Measurements from ENCODE around the gene CAPN5.
"Not testable (repeated sequence)": the region's sequence is repeated elsewhere in the genome, so short reads cannot be mapped to it uniquely, and the experiment has no call there.

Gene CAPN5

DNA sequence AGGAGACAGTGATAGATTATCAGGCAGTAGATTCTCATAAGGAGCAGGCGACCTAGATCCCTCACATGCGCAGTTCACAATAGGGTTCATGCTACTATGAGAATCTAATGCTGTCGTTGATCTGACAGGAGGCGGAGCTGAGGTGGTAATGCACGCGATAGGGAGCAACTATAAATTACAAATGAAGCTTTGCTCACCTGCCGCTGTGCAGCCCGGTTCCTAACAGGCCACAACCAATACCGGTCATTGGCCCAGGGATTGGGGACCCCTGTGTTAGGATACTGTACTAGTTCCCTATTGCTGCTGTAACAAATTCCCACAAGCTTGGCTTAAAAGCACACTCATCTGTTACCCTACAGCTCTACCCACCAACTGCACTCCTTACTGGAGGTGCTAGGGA, 21.9 kb upstream of the CAPN5 start:
- FAIRE-seq, result no peak

DNA sequence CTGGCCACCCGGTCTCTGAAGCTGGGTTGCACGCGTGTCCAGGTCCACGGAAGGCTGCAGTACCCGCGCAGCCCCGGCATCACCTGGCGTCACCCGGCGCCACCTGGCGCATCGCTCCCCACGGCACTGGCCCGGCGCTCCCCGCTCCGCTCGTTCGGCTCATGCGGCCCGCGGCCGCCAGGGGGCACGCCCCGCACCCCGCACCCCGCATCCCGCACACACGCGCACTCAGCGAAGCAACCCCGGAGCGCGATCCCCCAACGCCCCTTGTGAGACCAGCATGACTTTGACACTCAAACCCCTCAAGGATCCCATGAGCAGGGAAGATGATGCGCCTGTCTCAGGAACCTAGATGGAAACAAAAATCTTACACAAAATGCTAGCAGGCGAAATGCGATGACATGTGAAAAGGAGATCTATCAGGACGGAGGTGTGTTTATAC, 20.7 kb upstream of the CAPN5 start:
- no peak for FAIRE-seq

DNA sequence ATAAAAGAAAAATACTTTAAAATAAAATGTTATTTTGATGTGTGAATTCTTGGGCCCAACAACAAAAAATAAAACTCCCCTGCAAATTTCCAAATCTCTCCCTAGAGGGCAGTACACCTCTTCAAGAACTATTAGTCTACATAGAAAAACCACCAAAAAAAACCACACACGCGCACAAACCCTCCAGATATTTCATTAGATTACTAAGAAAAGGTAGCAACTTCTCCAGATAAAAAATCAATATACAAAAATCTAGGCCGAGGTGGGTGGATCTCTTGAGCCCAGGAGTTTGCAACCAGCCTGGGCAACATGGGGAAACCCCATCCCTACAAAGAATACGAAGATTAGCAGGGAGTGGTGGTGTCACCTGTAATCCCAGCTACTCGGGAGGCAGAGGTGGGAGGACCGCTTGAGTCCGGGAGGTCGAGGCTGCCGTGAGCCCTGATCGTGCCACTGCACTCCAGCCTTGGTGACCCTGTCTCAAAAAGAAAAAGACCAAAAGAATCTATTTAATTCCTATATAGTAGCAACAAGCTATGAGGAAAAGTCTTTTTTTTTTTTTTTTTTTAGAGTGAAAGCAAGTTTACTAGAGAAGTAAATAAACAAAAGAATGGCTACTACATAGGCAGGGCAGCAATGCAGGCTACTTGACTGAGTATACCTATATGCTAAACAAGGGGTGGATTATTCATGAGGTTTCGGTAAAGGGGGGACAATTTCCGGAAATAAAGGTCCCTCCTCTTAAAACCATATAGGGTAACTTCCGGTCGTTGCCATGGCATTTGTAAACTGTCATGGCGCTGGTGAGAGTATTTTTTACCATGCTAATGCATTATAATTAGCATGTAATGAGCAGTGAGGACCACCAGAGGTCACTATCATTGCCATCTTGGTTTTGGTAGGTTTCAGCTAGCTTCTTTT, 19.5 kb upstream of the CAPN5 start:
- peak; percentile 98 for FAIRE-seq

DNA sequence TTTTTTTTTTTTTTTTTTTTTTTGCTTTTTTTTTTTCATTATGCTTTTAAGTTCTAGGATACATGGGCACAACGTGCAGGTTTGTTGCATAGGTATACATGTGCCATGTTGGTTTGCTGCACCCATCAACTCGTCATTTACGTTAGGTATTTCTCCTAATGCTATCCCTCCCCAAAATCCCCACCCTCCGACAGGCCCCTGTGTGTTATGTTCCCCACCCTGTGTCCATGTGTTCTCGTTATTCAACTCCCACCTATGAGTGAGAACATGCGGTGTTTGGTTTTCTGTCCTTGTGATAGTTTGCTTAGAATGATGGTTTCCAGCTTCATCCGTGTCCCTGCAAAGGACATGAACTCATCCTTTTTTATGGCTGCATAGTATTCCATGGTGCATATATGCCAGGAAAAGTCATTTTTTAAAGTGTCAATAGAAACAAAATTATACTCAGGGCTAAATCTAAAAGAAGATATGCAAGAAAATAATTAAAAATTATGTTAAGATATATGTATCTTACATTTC, 18.8 kb upstream of the CAPN5 start:
- not testable (repeated sequence) for FAIRE-seq

DNA sequence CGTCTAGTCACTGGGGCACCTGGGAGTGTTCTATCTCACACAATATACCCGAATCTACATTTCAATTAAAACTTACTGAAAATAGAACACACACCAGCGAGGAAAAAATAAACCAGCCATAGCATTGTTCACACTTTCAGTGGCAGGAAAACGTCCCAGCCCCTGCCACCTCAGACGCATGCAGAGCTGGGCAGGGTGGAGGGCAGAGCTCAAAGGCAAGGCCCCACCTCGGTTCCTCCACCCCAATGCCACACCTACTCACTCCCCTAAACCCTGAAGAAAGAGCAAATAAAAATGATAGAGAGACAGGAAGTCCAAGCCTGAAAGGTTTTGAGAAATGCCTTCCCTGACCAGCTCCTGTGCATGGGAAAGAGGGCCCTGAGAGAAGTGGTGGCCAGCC, 17.7 kb upstream of the CAPN5 start:
- FAIRE-seq, result no peak

DNA sequence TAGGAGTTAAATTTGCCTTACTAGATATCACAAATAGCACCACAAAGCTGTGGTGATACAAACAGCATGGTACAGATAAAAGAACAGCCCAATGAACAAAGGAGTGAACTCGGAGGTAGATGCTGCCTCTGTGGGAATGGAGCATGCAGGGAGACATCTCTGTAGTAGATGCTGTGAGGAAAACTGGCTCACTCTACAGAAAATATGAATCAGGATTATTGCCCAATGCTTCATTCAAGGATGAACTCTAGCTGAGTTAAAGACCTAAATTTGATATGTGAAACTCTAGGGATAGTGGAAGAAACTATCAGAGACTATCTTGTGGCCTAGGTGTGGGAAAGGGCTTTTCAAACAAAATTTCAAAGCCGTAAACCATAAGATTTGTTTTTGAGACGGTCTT, 15.3 kb upstream of the CAPN5 start:
- FAIRE-seq, result no peak

DNA sequence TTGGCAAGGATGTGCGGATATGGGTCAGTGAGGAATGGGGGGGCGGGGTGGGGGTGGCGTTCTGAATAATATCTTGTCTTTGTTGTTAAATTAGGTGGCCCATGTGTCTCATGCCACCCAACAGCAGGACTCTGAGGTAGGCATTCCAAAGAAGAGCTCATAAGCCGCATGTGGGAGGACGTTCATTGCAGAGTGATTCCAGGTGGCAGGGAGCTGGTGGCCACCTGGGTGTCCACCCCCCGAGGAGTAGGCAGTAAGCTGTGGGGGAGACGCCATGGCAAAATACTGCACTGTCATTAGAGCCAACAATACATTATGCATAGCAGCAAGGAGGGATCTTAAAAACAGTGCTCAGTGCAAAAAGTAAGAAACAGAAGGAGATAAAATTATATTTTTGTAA, 14.3 kb upstream of the CAPN5 start:
- FAIRE-seq, result no peak

DNA sequence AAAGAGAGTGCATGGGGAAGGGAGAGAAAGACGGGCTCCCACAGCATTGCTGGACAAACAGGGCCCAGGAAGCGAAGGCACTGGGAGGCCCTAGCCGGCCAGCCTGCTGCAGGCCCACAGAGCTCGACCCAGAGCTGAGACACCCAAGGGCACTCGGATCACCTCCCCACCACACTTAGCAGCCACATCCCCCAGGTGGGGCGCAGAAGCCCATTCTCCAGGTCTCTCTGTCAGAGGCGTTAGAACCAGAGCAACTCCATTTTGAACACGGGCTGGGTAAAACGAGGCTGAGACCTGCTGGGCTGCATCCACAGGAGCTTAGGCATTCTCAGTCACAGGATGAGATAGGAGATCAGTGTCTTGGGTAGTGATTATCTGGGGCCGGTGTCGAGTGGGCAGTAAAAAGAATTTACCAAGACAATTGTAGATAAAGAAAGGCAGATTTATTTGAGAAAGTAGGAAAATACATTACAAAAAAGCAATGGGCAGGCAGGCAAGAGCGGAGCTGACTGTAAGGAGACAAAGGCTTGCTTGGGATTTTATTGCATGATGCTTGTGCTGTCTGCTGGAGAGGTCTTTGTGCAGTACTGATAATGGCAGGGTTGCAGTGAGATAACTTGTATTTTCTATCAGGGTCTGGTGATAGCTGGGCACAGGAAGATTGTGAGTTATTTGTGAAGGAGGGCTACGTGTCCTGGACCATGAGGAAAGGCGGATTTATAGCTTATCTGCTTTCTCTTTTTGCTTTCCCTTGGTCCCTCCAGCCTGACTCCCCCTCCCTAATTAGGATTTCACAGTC, 13.4 kb upstream of the CAPN5 start:
- no peak for FAIRE-seq

DNA sequence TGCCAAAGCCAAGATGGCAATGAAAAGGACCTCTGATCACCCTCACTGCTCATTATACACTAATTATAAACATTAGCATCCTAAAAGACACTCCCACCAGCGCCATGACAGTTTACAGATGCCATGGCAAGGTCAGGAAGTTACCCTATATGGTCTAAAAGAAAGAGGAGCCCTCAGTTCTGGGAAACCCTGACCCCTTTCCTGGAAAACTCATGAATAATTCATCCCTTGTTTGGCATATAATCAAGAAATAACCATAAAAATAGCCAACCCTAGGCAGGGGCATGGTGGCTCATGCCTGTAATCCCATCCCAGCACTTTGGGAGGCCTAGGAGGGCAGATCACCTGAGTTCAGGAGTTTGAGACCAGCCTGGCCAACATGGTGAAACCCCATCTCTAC, 12.7 kb upstream of the CAPN5 start:
- FAIRE-seq, result no peak

DNA sequence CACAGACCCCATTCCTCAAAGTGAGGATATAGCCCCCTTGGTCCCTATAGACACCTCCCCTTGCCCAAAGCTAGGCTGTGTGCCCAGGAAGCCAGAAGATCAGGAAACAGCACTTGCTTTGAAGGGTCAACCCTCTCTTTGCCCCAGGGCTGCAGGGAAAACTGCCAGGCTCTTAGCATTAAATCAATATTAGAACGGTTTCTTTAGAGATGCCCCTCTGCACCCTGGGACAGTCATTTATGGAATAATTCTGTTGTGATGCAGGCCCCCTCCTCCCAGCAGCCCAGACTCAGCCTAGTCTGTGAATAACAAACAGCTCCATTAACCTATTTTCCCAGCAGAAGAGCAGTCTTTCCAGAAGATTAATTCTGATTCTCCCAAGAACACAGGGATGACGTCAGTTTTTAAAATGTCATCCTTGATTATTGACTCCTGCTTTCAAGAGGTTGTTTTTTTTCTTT, 11.6 kb upstream of the CAPN5 start:
- FAIRE-seq, result peak; percentile 94

DNA sequence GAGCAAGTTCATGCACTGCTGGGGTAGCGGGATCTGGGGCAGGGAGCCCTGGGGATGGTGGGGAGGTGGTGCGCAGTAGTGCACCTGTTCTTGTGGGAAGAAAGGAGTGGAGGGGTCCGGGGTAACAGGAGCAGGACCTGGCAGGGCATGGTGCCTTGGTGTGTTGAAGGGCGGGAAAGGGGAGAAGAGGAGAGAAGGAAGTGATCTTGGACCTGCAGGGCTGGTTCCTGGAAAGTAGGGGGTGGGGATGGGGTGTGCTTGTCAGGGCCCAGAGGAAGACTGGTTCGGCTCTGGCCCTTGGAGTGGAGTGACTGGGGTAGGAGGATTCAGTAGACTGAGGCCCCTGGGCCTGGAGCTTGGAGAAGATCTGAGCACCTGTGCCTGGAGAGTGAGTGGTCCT, 10.9 kb upstream of the CAPN5 start:
- FAIRE-seq, result no peak

DNA sequence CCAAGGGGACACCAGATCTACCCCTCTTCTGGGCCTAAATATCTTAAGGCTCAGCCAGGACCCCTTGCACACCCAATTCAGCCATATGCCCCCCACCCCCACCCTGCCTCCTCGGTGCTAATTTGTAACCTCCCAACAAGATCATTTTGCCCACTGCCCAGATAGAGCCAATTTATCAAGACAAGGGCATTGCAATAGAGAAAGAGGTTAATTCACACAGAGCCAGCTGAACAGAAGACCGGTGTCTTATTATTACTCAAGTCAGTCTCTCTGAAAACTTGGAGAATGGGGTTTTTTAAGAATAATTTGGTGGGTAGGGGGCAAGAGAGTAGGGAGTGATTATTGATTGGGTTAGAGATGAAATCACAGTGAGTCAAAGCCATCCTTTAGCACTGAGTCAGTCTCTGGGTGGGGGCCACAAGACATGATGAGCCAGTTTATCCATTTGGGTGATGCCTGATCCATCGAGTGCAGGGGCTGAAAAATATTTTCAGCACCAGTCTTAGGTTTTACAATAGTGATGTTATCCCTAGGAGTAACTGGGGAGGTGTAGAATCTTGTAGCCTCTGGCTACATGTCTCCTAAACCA, 9.9 kb upstream of the CAPN5 start:
- FAIRE-seq, result no peak

DNA sequence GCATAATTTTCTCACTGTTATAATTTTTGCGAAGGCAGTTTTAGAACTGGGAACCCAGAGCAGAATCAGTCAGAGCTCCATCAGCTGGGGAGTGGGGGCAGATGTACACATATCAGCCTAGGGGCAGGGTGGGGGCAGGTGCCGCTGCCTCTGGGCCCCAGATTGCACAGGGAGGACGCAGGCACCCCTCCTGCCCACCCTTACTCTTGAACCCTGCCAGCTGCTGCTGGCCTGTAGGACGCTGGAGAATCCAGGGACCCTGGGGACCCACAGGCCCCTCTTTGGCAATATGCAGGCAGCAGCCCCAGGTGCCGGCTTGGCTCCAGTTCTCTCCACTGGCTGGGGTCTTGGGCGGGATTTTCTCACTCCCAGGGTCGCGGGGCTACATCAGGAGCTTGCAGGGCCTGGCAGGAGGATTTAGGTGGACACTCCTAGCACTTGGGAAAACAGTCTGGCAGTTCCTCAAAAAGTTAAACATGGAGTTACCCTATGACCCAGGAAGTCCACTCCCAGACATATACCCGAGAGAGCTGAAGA, 8.8 kb upstream of the CAPN5 start:
- no peak for FAIRE-seq

DNA sequence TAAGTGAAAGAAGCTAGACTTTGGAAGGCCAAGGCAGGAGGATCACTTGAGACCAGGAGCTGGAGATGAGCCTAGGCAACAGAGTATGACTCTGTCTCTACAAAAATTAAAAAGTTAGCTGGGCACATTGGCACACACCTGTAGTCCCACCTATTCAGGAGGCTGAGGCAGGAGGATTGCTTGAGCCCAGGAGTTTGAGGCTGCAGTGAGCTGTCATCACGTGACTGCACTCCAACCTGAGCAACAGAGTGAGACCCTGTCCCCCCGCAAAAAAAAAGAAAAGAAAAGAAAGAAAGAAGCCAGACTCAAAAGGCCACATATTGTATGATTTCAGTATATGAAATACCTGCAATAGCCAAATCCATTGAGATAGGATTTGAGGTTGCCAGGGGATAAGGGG, 7.9 kb upstream of the CAPN5 start:
- no peak for FAIRE-seq

DNA sequence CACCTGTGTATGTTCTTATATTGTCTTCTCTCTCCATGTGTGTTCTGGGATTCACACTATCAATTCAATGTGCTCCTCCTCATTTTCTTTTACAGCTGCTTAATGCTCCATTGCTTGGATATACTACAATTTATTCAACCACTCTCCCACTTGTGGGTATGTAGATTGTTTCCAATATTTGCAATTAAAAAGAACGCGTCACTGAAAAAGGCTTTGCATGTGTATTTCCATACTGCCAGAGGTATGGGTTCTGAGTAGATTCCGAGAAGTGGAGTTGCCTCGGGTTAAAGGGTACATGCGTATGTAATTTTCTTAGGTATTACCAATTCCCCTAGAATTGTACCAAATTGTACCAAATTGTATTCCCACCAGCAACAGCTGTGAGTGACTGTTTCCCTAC, 7.0 kb upstream of the CAPN5 start:
- no peak for FAIRE-seq

DNA sequence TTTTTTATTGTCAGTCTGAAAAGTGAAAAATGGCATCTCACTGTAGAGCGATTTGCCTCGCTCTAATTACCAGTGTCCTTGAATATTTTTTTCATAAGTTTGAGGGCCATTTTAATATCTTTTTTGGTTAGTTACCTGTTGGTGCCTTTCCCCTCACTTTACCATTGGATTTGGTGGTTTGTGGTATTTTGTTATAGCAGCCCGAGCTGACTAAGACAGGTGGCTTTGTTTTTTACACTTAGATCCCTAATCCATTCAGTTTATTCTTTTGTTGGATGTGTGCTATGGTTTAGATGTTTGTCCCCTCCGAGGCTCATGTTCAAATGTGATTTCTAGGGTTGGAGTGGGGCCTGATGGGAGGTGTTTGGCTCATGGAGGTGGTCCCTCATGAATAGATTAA, 6.5 kb upstream of the CAPN5 start:
- no peak for FAIRE-seq

DNA sequence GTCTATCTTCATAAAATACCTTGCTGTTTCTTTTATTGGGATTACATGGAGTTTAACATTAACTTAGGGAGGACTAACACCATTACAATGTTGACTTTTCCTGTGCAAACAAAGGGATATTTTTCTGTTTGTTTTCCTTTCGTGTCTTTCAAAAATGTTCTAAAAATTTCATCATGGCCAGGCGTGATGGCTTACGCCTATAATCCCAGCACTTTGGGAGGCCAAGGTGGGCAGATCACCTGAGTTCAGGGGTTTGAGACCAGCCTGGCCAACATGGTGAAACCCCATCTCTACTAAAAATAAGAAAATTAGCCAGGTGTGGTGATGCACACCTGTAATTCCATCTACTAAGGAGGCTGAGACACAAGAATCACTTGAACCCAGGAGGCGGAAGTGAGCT, 5.5 kb upstream of the CAPN5 start:
- FAIRE-seq, result not testable (repeated sequence)

DNA sequence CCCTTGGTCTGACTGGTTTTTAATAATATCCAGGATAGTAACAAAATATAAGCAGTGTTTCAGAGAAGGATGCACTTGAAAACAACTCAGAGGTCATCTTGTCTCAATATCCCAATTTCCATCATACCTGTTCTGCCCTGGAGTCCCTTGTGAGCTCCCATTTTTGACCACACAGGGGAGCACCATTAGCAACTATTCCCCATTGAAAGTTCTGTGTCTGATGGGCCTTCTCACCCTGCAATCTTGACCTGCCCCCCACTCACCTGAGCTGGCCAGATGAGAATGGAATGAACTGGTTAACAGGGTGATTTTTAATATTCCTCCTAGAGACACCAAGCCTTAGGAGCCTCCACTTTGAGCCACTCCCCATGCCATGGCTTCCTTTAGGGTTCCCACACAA, 3.8 kb upstream of the CAPN5 start:
- FAIRE-seq, result no peak

DNA sequence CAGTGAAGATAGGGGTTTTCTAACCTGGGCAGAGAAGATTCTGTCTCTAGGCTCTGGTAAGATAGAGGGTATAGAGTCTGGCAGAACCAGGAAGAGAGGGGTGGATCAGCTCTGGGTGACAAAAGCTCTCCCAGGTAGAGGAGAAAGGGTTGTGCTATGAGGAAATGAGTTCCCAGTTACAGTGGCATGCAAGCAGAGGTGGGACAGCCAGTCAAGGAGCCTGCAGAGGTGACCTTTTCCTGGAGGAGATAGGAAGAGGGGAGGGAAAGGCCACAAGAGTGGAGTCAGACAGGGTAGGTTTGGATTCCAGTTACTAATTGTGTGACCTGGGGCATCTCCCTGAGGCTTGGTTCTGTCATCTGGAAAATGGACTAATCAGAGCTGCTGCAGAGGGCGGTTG, 3.4 kb upstream of the CAPN5 start:
- FAIRE-seq, result no peak

DNA sequence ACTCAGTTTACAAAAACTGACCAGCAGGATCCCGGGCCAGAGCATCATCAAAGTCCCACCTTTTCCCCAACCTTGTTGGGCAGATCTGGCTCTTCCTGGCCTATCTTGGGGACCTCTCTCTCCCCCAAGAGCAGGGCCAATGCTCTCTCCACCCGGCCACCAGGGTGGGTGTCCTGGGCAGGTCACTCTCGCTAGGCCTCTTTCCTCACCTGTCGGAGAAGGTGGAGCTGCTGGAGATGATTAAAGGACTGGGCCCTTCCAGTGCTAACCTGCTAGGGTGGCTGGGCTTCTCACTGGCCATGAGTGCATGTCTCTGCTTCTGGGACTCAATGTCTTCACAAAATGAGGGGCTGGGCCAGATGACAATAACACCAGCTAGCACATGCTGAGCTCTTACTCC, 2.9 kb upstream of the CAPN5 start:
- no peak for FAIRE-seq

DNA sequence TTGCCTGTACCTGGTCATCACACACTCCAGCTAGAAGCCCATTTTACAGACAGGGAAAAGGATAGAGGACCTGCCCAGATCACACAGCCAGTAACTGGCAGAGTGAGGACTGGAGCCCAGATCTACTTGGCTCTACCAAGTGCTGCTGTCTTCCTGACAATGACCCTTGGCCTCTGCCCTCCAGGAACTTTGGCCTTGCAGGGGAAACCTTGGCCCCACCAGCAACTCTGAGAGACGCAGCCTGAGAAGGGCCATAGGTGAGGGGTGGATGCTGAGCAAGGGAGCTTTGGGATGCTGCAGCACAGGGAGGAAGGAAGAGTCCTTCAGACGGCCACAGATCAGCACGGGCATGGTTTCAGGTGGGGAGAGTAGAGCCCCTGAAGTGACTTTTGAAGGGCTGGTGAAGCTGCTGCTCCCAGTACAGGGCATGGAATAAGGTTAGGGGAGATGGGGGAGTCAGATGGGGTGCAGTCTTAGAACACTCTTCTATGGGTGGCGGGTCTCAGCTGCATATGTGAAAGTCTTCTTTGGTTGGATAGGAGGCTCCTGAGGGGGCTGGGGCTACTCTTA, 2.0 kb upstream of the CAPN5 start:
- no peak for FAIRE-seq

DNA sequence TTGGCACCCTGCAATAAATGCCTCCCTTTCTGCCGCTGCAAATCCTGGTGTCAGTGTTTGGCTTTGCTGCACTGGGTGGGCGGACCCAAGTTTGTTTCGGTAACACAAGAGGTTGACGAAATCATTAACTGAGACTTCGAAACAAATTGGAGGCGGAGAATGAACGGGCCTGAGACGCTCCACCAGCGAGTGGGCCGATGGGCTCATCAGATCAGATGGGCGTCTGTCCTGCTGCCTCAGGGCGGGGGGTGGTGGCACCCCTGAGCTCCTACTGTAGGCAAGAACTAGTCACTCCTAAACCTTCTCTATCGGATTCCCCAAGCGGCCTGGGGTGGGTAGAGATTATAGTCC, 918 bp upstream of the CAPN5 start:
- no peak for FAIRE-seq

DNA sequence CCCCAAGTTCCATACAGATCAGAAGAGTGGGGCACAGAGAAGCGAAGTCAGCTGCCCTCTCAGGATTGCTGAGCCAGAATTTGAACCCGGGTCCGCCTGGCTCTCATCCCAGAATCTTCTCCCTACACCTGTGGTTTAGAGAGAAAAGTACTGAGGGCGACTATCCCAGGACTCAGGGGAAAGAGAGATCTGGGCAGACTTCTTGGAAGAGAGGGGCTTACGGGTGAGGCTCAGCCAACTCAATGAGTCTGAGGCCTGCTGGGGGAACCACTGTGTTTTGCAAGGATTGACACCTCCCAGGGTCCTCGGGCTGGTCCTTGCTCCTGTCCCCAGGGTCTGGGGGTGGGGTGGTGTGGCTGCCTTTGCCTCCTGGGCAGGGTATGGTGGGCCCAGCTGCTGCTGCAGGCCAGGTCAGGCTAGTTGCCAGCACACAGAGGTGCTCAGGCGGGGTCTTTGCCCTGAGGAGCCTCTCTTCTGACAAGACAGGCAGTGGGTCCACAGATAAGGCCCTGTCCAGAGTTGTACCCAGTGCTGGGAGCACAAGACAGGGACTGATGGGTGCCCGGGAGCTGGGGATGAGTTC, 1.2 kb downstream of the CAPN5 start:
- FAIRE-seq, result no peak

Measured in islet of Langerhans (tissue), 1 donor.